GM19043 (cell line): ENCODE results near the gene LLGL2.
"Not testable (repeated sequence)": the region's sequence is repeated elsewhere in the genome, so short reads cannot be mapped to it uniquely, and the experiment has no call there.

Experiments
- ATAC-seq: cut with Tn5 transposase; IDR thresholded peaks from one replicate; pipeline ENCODE4 v1.9.1; 2021; ENCODE audit warnings: low read depth; ENCODE audit not compliant: unreplicated experiment

The LLGL2 gene

DNA sequence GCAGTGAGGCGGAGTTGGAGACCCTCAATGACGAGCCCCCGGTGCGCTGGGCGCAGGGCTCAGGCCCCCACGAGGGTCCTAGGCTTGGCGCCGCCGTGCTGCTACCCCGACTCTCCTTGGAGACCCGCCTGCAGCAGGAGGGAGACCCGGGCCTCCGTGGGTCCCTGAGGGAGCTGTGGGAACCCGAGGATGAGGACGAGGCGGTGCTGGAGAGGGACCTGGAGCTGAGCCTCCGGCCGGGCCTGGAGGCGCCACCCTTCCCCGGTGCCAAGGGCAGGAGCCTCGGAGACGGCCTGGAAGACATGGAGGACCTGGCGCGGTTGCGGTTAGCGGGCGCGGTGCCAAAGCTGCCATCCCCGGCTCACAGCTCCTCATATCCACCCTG, 64.4 kb downstream of the LLGL2 start:
- no peak for ATAC-seq

DNA sequence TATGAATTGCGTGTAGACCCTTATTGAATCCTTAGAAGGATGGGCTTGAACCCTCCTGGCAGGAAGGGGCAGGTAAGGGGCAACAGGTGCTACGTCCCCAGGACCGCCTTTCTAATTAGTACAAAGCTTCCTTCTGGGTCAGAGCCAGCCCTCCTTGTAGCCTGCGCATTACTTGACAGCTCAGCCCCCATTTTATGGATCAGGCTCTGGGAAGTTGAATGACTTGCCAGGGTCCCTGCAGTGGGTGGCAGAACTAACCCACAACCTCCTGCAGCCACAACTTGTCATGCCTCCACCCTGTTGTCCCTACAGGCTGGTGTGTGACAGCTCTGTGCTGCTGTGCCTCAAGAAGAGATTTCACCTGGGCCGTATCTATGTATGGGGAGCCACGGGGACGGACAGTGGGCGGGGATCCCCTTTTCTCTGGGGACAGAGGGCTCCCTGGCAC, 64.8 kb downstream of the LLGL2 start:
- ATAC-seq = no peak

- no peak for ATAC-seq
These were observed 65.6 kb downstream of the LLGL2 start for GRCh38 chr17:75590849-75591721.

- ATAC-seq = no peak
These were observed 66.3 kb downstream of the LLGL2 start for GRCh38 chr17:75591722-75592302.

GRCh38 chr17:75592348-75593020, 67.0 kb downstream of the LLGL2 start:
- no peak for ATAC-seq

- not testable (repeated sequence) for ATAC-seq
These were observed 67.9 kb downstream of the LLGL2 start for GRCh38 chr17:75593430-75593829.

DNA sequence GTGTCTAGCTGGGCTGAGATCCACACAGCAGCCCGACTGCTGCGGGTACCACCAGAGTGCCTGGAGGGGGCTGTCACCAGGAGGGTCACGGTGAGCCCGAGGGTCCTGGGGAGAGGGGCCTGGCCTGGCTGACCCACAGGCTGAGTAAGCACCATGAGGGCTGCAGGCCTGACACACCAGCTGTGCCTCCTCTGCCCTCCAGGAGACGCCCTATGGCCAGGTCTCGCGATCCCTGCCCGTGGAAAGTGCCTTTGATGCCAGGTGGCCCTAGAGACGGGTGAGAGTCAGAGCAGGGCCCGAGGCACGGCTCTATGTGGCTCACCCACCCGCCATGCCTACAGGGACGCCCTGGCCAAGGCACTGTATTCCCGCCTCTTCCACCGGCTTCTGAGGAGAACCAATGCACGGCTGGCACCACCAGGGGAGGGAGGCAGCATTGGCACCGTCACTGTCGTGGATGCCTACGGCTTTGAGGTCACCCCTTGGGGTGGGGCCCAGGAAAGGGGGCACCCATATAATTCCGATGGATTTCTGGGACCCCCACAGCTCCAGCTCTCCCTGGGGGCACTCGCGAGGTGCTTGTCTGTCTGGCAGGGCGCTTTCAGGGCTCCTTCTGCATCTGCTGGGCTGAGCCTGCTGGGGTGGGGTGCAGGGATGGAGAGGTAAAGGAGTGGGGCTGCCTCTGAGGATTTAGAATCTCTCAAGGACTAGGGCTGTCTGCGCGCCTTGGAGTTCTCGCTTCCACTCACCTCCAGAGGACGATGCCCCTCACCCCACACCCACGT, 69.2 kb downstream of the LLGL2 start:
- no peak for ATAC-seq

DNA sequence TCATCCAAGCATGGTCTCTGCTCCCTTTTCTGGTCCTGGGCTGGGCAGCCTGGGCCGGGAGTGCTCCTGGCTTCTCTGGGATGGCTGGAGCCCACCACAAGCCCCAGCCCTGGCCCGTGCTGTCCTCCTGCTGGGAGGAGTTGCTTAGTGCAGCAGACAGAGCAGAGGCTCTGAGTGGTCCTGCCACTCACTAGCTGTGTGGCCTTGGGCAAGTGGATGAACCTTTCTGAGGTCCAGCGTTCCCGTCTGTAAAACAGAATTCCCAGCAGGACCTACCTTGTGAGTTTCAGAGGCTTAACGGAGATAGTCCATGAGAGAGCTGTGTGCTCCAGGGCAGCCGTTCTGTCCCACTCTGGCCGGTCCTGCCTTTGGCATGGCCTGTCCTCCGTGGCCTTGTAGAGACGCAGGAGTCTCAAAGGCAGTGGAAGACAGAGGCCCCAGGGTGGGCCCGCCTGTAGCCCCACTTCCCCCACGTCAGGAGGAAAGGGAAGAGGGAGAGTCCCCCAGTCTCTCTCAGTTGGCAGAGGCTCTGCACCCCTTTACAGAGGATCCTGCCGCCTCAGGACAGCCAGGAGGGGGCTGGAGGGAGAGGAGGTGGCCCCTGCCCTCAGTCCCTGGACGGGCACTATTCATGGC, 69.9 kb downstream of the LLGL2 start:
- ATAC-seq = no peak

DNA sequence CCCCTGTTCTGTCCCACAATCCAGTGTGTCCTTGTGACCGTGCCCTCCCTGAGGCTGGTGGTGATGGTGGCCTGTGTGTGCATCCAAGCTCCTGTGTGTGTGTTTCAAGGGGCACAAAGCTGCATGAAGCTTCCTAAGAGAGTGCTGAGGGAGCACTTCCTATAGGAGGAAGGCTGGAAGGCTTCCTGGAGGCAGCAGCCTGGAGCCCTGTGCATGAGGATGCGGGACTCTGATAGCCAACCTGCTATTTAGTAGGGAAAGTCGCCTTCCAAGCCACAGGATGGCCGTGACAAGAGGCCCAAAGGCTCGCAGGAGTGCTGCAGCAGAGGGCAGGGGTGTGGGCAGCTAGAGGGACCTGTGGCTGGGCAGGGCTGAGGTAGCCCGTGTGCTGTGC, 70.4 kb downstream of the LLGL2 start:
- ATAC-seq = no peak

- no peak for ATAC-seq
These were observed 71.0 kb downstream of the LLGL2 start for GRCh38 chr17:75596320-75597087.

DNA sequence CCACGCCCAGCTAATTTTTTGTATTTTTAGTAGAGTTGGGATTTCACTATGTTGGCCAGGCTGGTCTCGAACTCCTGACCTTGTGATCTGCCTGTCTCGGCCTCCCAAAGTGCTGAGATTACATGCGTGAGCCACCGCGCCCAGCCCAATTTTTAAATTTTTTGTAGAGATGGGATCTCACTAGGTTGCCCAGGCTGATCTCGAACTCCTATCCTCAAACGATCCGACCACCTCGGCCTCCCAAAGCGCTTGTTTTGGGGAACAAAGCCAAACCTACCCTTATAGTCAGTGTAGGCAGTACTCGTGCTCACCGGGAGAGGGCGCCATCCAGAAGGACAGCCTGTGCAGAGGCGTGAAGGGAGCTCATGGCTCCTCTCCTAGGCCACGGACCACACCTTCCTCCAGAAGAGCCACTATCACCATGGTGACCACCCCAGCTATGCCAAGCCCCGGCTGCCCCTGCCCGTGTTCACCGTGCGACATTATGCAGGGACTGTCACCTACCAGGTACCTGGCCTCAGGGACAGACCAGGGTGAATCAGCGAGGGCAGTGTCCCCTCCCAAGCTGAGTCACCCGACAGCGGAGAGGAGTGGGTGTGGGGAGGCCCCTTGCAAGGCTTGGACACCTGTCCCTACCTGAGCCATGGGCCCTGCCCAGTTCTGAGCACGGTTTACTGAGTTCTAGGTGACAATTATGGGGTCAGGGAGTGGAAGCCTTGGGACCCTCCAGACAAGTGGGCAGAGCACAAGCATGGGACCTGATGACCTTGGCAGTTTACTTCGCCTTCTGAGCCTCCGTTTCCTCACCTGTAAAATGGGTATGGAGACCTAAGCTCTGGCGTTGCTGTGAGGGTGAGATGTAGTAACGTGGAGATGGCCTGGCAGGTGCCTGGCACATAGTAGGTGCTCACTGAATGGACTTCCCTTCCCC, 75.8 kb downstream of the LLGL2 start:
- ATAC-seq = no peak

GRCh38 chr17:75602644-75603043, 77.1 kb downstream of the LLGL2 start:
- ATAC-seq = no peak

GRCh38 chr17:75603123-75603522, 77.6 kb downstream of the LLGL2 start:
- no peak for ATAC-seq

DNA sequence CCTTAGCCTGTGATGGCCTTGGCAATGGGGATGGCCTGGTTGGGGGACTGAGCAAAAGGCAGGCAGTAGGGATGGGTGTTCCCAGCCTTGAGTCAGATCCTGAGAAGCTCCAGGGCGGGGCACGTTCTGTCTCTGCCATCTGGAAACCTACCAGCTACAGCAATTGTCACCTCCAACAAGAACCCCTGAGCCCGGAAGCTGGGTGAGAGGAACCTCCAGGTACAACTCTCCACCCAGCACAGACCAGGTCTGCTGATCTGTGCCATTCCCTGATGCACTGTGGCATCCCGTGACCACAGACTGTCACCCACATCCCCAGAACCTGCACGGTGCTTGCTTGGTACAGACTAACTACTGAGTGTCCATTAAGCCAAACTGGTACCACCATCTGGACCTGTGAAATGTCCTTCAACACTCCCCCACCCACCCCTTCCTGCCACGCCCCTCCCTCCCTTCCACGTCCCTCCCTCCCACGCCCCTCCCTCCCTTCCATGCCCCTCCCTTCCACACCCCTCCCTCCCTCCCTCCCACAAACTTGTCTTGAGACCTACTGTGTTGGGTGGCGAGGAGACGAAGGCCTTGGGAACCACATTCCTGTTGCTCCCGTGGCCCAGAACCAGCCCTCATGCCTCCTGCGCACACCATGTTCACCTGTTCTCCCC, 78.7 kb downstream of the LLGL2 start:
- ATAC-seq = no peak

- ATAC-seq = no peak
These were observed 80.3 kb downstream of the LLGL2 start for GRCh38 chr17:75605790-75606189.

- ATAC-seq = no peak
These were observed 81.6 kb downstream of the LLGL2 start for GRCh38 chr17:75607086-75607485.

DNA sequence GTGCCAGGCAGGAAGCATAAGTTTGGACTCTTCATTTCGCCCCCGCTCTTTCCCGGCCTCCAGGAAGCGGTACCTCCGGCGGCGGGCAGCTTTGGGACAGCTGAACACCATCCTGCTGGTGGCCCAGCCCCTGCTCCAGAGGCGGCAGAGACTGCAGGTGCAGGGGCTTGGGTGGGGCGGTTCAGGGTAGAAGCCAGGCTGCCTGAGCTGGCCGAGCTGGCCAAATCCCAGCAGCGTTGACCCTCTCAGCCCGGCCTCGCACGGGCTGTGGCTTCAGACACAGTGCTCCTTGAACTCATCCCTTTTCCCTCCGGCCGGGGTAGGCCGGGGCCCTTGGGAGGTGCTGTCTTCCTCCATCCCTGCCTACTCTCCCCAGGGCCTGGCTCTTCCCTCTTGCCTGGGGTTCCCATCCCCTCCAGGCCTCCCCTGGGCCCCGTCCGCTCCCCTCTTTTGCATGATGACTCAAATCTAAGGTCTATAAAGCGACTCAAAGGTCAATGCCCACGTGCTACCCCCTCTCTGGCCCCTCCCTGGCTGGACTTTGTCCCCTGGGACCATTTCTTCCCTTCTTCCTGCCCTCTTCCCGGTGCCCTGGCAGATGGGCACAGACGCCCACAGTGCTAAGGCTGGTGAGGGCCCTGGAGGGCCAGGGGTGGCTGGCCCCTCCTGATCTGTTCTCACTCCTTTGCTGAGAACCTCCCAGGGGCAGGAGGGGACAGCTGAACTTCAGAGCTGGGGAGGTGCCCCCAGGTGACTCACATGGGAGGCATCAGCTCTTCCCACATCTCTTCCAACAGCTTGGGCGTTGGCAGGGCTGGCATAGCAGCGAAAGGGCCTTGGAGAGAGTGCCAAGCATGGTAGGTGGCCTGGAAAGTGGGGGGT, 84.8 kb downstream of the LLGL2 start:
- ATAC-seq = no peak
